Gastrocnemius medialis (tissue), 4 donors: Measurements from ENCODE around the gene MT4.

ENCODE experiments used
- POLR2A ChIP-seq, 2 donors: fragments of 450-650 bp; IDR thresholded peaks; one replicate each; pipeline ENCODE4 v1.6.1; 2017; ENCODE audit warnings: antibody characterized with exemption in 2 of 2, mild to moderate bottlenecking in 2 of 2, moderate library complexity in 2 of 2
- TF ChIP-seq, protein P1 (sequence below), 5 experiments: fragments of 450-650 bp in 3 of 5; fragments of 200-600 bp in 2 of 5; sonication (generic) in 2 of 5; IDR thresholded peaks in 4 of 5; conservative IDR thresholded peaks in 1 of 5; 1 replicate in 4 of 5; 2 replicates in 1 of 5; pipeline ENCODE4 v1.5.1; 2016 to 2019; ENCODE audit warnings: antibody characterized with exemption in 5 of 5, mild to moderate bottlenecking in 3 of 5, moderate library complexity in 3 of 5

DNA sequence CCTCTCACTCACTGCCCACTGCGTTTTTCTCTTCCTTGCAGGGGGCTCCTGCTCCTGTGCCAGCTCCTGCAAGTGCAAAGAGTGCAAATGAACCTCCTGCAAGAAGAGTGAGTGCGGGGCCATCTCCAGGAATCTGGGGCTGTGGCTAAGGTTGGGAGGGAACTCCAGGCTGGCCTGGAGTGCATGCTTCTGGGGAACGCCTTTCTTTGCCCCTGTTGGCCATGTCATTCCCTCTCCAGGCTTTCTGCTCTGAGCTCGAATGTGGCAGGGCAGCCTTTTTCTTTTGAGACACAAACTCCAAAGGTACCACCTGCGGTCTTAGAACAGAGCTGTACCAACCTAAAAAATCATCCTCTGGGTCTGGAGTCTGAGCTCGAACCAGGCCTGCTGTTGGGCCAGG lies 53.3 kb downstream of the MT4 start:
- TF ChIP-seq POLR2A (IDR thresholded peaks at IDR 0.05): no peak
- TF ChIP-seq, protein P1, sequence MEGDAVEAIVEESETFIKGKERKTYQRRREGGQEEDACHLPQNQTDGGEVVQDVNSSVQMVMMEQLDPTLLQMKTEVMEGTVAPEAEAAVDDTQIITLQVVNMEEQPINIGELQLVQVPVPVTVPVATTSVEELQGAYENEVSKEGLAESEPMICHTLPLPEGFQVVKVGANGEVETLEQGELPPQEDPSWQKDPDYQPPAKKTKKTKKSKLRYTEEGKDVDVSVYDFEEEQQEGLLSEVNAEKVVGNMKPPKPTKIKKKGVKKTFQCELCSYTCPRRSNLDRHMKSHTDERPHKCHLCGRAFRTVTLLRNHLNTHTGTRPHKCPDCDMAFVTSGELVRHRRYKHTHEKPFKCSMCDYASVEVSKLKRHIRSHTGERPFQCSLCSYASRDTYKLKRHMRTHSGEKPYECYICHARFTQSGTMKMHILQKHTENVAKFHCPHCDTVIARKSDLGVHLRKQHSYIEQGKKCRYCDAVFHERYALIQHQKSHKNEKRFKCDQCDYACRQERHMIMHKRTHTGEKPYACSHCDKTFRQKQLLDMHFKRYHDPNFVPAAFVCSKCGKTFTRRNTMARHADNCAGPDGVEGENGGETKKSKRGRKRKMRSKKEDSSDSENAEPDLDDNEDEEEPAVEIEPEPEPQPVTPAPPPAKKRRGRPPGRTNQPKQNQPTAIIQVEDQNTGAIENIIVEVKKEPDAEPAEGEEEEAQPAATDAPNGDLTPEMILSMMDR (IDR thresholded peaks at IDR 0.05 in 4 of 5, conservative IDR thresholded peaks at IDR 0.05 in 1 of 5): no peak
